ENCODE data around the gene FRAS1.

FRAS1 gene

DNA sequence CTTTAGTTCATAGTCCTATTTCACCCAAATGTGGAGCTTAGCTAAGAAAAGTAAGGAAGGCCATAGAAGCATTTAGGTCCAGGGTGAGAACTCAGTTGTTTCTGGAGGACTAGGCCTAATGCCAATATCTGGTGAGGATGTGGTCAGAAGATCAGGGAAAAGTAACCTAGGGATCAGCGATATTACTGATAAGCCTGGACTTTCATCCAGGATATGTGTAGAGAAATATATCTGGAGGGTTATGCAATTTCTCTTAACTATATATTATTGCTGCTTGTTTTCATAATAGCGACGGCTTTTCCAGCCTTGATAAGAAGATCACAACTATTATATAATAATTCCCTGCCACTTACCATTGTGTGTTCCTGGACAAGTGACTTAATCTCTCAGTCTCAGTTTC is 81.1 kb downstream of the FRAS1 start:
- TF ChIP-seq EZH2 (IDR thresholded peaks at IDR 0.05) (no peak), POLR2AphosphoS5 (IDR thresholded peaks at IDR 0.05; ENCODE audit: borderline replicate concordance, low read depth, low read length) (no peak), FOXP2 (optimal IDR thresholded peaks at IDR 0.05; ENCODE audit: control extremely low read depth, extremely low read length, insufficient read depth) (no peak)
- DNase-seq (ENCODE audit: low read depth, low spot score), result no peak
- no peak overlapping the region for H3K9ac ChIP-seq (ENCODE audit: insufficient read length)

GRCh38 chr4:78143634-78144033 is 86.5 kb downstream of the FRAS1 start:
- H3K9me3 ChIP-seq (ENCODE audit: low read depth, low read length), result no peaks in the 10 kb centered on the region
- H3K27ac ChIP-seq, result no peak overlapping the region
- TF ChIP-seq FOXP2 (optimal IDR thresholded peaks at IDR 0.05; ENCODE audit: control extremely low read depth, extremely low read length, insufficient read depth) (no peak), EZH2 (IDR thresholded peaks at IDR 0.05) (no peak), POLR2AphosphoS5 (IDR thresholded peaks at IDR 0.05; ENCODE audit: borderline replicate concordance, low read depth, low read length) (no peak)
- no peak for DNase-seq (ENCODE audit: low read depth, low spot score)
- H3K36me3 ChIP-seq (ENCODE audit: insufficient read depth, low read length), result no peaks in the 10 kb centered on the region
- no peak overlapping the region for H3K4me3 ChIP-seq
- H3K9ac ChIP-seq (ENCODE audit: insufficient read length), result no peak overlapping the region

More for the DNA sequence above, 81.1 kb downstream of the FRAS1 start:
- H3K4me3 ChIP-seq, result no peak overlapping the region
- H3K27ac ChIP-seq, result no peak overlapping the region
- no peaks in the 10 kb centered on the region for H3K36me3 ChIP-seq (ENCODE audit: insufficient read depth, low read length)
- no peaks in the 10 kb centered on the region for H3K9me3 ChIP-seq (ENCODE audit: low read depth, low read length)

DNA sequence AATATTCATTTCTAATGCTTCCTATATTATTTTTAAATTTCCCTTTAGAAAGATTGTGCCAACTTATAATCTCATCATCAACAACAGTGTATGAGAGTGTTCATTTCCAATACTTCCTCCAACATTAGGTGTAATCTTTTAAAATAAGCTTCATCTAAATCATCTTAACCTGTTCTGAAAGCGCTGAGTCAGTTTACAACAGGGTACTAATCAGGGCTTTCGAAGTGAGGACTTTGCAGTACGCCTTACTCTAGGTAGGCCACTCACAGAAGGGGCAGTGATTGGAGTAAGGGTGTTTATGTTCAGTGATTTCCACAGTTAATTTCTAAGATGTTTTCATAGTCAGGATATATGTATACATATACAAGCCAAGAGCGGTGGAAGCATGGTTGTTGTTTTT is 87.9 kb downstream of the FRAS1 start:
- Histone ChIP-seq H3K9me3 (ENCODE audit: low read depth, low read length) (no peaks in the 10 kb centered on the region), H3K9ac (ENCODE audit: insufficient read length) (no peak overlapping the region), H3K36me3 (ENCODE audit: insufficient read depth, low read length) (no peaks in the 10 kb centered on the region), H3K27ac (no peak overlapping the region), H3K4me3 (no peak overlapping the region)
- DNase-seq (ENCODE audit: low read depth, low spot score), result no peak
- TF ChIP-seq EZH2 (IDR thresholded peaks at IDR 0.05) (no peak), POLR2AphosphoS5 (IDR thresholded peaks at IDR 0.05; ENCODE audit: borderline replicate concordance, low read depth, low read length) (no peak), FOXP2 (optimal IDR thresholded peaks at IDR 0.05; ENCODE audit: control extremely low read depth, extremely low read length, insufficient read depth) (no peak)

DNA sequence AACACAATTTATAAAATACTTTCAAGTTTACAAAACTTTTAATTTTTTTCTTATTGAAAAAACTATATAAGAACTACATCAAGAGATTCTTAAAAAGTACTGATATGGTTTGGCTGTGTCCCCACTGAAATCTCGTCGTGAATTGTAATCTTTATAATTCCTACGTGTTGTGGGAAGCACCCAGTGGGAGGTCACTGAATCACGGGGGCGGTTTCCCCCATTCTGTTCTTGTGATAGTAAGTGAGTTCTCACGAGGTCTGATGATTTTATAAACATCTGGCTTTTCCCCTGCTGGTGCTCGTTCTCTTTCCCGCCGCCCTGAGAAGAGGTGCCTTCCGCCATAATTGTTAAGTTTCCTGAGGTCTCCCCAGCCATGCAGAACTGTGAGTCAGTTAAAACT is 88.5 kb downstream of the FRAS1 start:
- no peak for DNase-seq (ENCODE audit: low read depth, low spot score)
- no peaks in the 10 kb centered on the region for H3K36me3 ChIP-seq (ENCODE audit: insufficient read depth, low read length)
- H3K9ac ChIP-seq (ENCODE audit: insufficient read length), result no peak overlapping the region
- TF ChIP-seq EZH2 (IDR thresholded peaks at IDR 0.05) (no peak), FOXP2 (optimal IDR thresholded peaks at IDR 0.05; ENCODE audit: control extremely low read depth, extremely low read length, insufficient read depth) (no peak), POLR2AphosphoS5 (IDR thresholded peaks at IDR 0.05; ENCODE audit: borderline replicate concordance, low read depth, low read length) (no peak)
- H3K4me3 ChIP-seq, result no peak overlapping the region
- H3K27ac ChIP-seq, result no peak overlapping the region
- no peaks in the 10 kb centered on the region for H3K9me3 ChIP-seq (ENCODE audit: low read depth, low read length)

- no peak overlapping the region for H3K4me3 ChIP-seq
- no peak overlapping the region for H3K27ac ChIP-seq
- H3K9me3 ChIP-seq (ENCODE audit: low read depth, low read length), result no peaks in the 10 kb centered on the region
- H3K36me3 ChIP-seq (ENCODE audit: insufficient read depth, low read length), result no peaks in the 10 kb centered on the region
- DNase-seq (ENCODE audit: low read depth, low spot score), result no peak
- H3K9ac ChIP-seq (ENCODE audit: insufficient read length), result no peak overlapping the region
- TF ChIP-seq EZH2 (IDR thresholded peaks at IDR 0.05) (no peak), FOXP2 (optimal IDR thresholded peaks at IDR 0.05; ENCODE audit: control extremely low read depth, extremely low read length, insufficient read depth) (no peak), POLR2AphosphoS5 (IDR thresholded peaks at IDR 0.05; ENCODE audit: borderline replicate concordance, low read depth, low read length) (no peak)
Observed at GRCh38 chr4:78149751-78150542, 92.8 kb downstream of the FRAS1 start.

DNA sequence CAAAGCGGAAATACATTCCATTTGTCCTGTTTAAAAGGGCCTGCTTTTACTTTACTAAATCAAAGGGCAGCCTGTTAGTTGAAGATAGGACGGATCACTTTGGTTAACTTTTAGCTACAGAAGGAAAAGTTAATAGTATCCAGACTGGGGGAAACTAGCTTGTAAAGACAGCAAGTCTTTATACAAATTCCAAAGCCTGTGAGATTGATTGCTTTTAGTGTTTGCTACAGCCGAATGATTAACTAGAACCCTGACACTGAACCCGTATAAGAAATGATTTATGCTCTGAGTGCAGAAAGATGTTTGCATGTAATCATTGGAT is 93.4 kb downstream of the FRAS1 start:
- Histone ChIP-seq H3K9ac (ENCODE audit: insufficient read length) (no peak overlapping the region), H3K4me3 (no peak overlapping the region), H3K27ac (no peak overlapping the region), H3K36me3 (ENCODE audit: insufficient read depth, low read length) (no peaks in the 10 kb centered on the region), H3K9me3 (ENCODE audit: low read depth, low read length) (no peaks in the 10 kb centered on the region)
- TF ChIP-seq FOXP2 (optimal IDR thresholded peaks at IDR 0.05; ENCODE audit: control extremely low read depth, extremely low read length, insufficient read depth) (no peak), POLR2AphosphoS5 (IDR thresholded peaks at IDR 0.05; ENCODE audit: borderline replicate concordance, low read depth, low read length) (no peak), EZH2 (IDR thresholded peaks at IDR 0.05) (no peak)
- DNase-seq (ENCODE audit: low read depth, low spot score), result no peak

GRCh38 chr4:78152795-78153194 is 95.7 kb downstream of the FRAS1 start:
- no peaks in the 10 kb centered on the region for H3K36me3 ChIP-seq (ENCODE audit: insufficient read depth, low read length)
- DNase-seq (ENCODE audit: low read depth, low spot score), result no peak
- H3K9me3 ChIP-seq (ENCODE audit: low read depth, low read length), result no peaks in the 10 kb centered on the region
- no peak overlapping the region for H3K9ac ChIP-seq (ENCODE audit: insufficient read length)
- no peak overlapping the region for H3K4me3 ChIP-seq
- TF ChIP-seq EZH2 (IDR thresholded peaks at IDR 0.05), result no peak
- TF ChIP-seq FOXP2 (optimal IDR thresholded peaks at IDR 0.05; ENCODE audit: control extremely low read depth, extremely low read length, insufficient read depth), result no peak
- TF ChIP-seq POLR2AphosphoS5 (IDR thresholded peaks at IDR 0.05; ENCODE audit: borderline replicate concordance, low read depth, low read length), result no peak
- H3K27ac ChIP-seq, result no peak overlapping the region

DNA sequence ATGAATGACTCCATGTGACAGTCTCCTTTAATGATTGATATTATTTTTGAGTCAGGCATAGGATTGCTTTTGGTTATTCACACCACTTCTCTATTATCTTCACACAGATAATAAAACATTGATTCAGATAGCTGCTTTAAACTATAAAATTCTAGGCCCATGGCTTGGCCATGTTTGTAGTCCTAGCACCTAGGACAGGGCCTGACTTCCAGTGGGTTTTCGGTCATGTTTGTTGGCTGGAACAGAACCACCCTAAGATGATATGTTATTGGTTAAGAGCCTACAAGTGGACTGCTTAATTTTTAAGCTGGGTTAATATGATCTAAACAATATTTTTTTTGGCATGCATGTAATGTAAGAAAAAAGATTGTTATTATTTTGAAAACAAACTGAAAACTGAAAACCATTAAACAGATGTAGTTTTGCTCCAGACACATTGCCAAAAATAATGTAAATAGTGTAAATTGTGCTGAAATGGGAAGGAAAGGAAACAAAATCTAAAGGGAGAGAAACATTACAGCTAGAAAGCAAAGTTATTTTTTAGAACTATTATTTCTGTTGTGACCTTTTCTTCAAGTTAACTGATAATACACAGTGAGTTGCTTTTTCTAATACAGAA is 98.0 kb downstream of the FRAS1 start:
- TF ChIP-seq FOXP2 (optimal IDR thresholded peaks at IDR 0.05; ENCODE audit: control extremely low read depth, extremely low read length, insufficient read depth) (no peak), EZH2 (IDR thresholded peaks at IDR 0.05) (no peak), POLR2AphosphoS5 (IDR thresholded peaks at IDR 0.05; ENCODE audit: borderline replicate concordance, low read depth, low read length) (no peak)
- H3K9me3 ChIP-seq (ENCODE audit: low read depth, low read length), result no peaks in the 10 kb centered on the region
- no peaks in the 10 kb centered on the region for H3K36me3 ChIP-seq (ENCODE audit: insufficient read depth, low read length)
- H3K9ac ChIP-seq (ENCODE audit: insufficient read length), result no peak overlapping the region
- no peak for DNase-seq (ENCODE audit: low read depth, low spot score)
- H3K4me3 ChIP-seq, result no peak overlapping the region
- H3K27ac ChIP-seq, result no peak overlapping the region
